HepG2 (cell line): ENCODE results near the gene NT5C3B. TPM values are rescaled to one million over a fixed set of nuclear protein-coding genes. Genes with fewer than 3 reads are reported as not detected.

Experiments used
- ATAC-seq: fragments of 200-7000 bp; cut with Tn5 transposase; 3 replicates; pipeline ENCODE4 v1.9.1; 2020; ENCODE audit warnings: mild to moderate bottlenecking, moderate library complexity
- BruUV-seq: library from RNA; stranded (reverse); fragments of 400-500 nt; replicated peaks from 2 replicates; lab custom pipeline; 2021; lab: Mats Ljungman, UMichigan
- CTCF ChIA-PET: fragments of 300-600 bp; formaldehyde crosslinking; extraction: SDS; loops from one replicate; lab custom pipeline; 2021; ENCODE audit warnings: low total read pairs, inconsistent platforms, low intra/inter-chr PET ratio; lab: Yijun Ruan, JAX
- POLR2A ChIA-PET: fragments of 350-600 bp; sonication (Branson Sonifier 250); formaldehyde crosslinking; loops from one replicate; lab custom pipeline; 2020; ENCODE audit warnings: antibody characterized with exemption, inconsistent platforms; lab: Yijun Ruan, JAX
- DNase-seq: peaks from one replicate; pipeline ENCODE4 v3.0.0-alpha.2; 2015; ENCODE audit warnings: low spot score
- FAIRE-seq: peaks from 3 replicates; lab custom pipeline; 2011; peaks lifted over from hg19 to GRCh38; lab: Jason Lieb, UNC
- H2AFZ ChIP-seq: one replicate; pipeline ENCODE4 v1.6.1; 2011; ENCODE audit warnings: low read length, inconsistent platforms
- H3K27ac ChIP-seq: fragments of 300-600 bp; 3 replicates; pipeline ENCODE4 v1.8.0; 2011; ENCODE audit warnings: mixed run types, mild to moderate bottlenecking, mixed read lengths, low read length, inconsistent platforms; ENCODE audit not compliant: insufficient read depth; ENCODE audit errors: extremely low read length
- H3K27me3 ChIP-seq, 2 experiments: fragments of 200-600 bp in 1 of 2; 2 replicates in 1 of 2; 3 replicates in 1 of 2; pipeline versions ENCODE4 v1.6.0 to v1.8.0; 2011; ENCODE audit warnings: low read length in 2 of 2, mild to moderate bottlenecking in 2 of 2, moderate library complexity in 2 of 2, inconsistent platforms in 1 of 2; ENCODE audit not compliant: insufficient read depth in 2 of 2, control insufficient read depth in 1 of 2
- H3K36me3 ChIP-seq, 2 experiments: fragments of 200-600 bp in 1 of 2; replicated peaks in 1 of 2; 2 replicates in 1 of 2; 3 replicates in 1 of 2; pipeline versions ENCODE4 v1.5.1 to v1.8.0; 2011; ENCODE audit warnings: low read length in 2 of 2, inconsistent platforms in 1 of 2; ENCODE audit not compliant: insufficient read depth in 2 of 2, control insufficient read depth in 1 of 2
- H3K4me1 ChIP-seq: 2 replicates; pipeline ENCODE4 v1.5.1; 2012; ENCODE audit warnings: low read length, inconsistent platforms; ENCODE audit not compliant: insufficient read depth
- H3K4me2 ChIP-seq: 2 replicates; pipeline ENCODE4 v1.6.0; 2011; ENCODE audit warnings: low read depth, low read length, inconsistent platforms
- H3K4me3 ChIP-seq, 3 experiments: fragments of 200-600 bp in 1 of 3; sonication (generic), shearing (Covaris generic) in 1 of 3; replicated peaks in 1 of 3; 2 replicates each; pipeline ENCODE4 v1.5.1; 2011 to 2016; ENCODE audit warnings: low read length in 3 of 3, inconsistent platforms in 2 of 3, low read depth in 2 of 3, mild to moderate bottlenecking in 2 of 3, control low read depth in 1 of 3, mixed read lengths in 1 of 3; ENCODE audit not compliant: insufficient read depth in 1 of 3
- H3K79me2 ChIP-seq: one replicate; pipeline ENCODE4 v1.6.1; 2011; ENCODE audit warnings: low read length, inconsistent platforms; ENCODE audit not compliant: insufficient read depth
- H3K9ac ChIP-seq: 2 replicates; pipeline ENCODE4 v1.6.0; 2011; ENCODE audit warnings: mild to moderate bottlenecking, low read depth, low read length, inconsistent platforms; ENCODE audit not compliant: insufficient read depth
- H3K9me3 ChIP-seq: 2 replicates; pipeline ENCODE4 v1.5.1; 2012; ENCODE audit warnings: mild to moderate bottlenecking, low read length
- H4K20me1 ChIP-seq: 2 replicates; pipeline ENCODE4 v1.6.0; 2011; ENCODE audit warnings: inconsistent platforms, mild to moderate bottlenecking, low read length, moderate library complexity; ENCODE audit not compliant: insufficient read depth
- DNMT3B ChIP-seq: conservative IDR thresholded peaks from 2 replicates; pipeline ENCODE4 v1.6.1; 2016; ENCODE audit warnings: missing biosample characterization, control low read depth
- EP300 ChIP-seq, 3 experiments: sonication (generic) in 1 of 3; formaldehyde crosslinking in 1 of 3; IDR thresholded peaks; 2 replicates each; pipeline versions ENCODE4 v1.5.1 to v1.6.1; 2011 to 2020; ENCODE audit warnings: low read depth in 2 of 3, low read length in 2 of 3, borderline replicate concordance in 1 of 3, improper control_type of control experiment in 1 of 3, mild to moderate bottlenecking in 1 of 3, missing genetic modification reagents in 1 of 3, moderate library complexity in 1 of 3
- ISL2 ChIP-seq: sonication (generic); formaldehyde crosslinking; IDR thresholded peaks from 2 replicates; pipeline ENCODE4 v1.5.0; 2020; ENCODE audit warnings: missing genetic modification reagents
- SMAD3 ChIP-seq: sonication (generic); formaldehyde crosslinking; IDR thresholded peaks from 2 replicates; pipeline ENCODE4 v1.4.0; 2020; ENCODE audit warnings: missing genetic modification reagents
- SP4 ChIP-seq: sonication (generic); formaldehyde crosslinking; IDR thresholded peaks from 2 replicates; pipeline ENCODE4 v1.8.1; 2023; ENCODE audit warnings: mild to moderate bottlenecking, missing genetic modification reagents
- XBP1 ChIP-seq: sonication (generic); formaldehyde crosslinking; IDR thresholded peaks from 2 replicates; pipeline ENCODE4 v1.5.0; 2020; ENCODE audit warnings: missing genetic modification reagents
- ZFP82 ChIP-seq: sonication (generic); formaldehyde crosslinking; IDR thresholded peaks from 2 replicates; pipeline ENCODE4 v1.5.1; 2020; ENCODE audit warnings: mild to moderate bottlenecking, missing genetic modification reagents, borderline replicate concordance
- ZNF264 ChIP-seq: sonication (generic); formaldehyde crosslinking; IDR thresholded peaks from 2 replicates; pipeline ENCODE4 v1.4.0; 2020; ENCODE audit warnings: missing genetic modification reagents
- ZNF34 ChIP-seq: sonication (generic); formaldehyde crosslinking; IDR thresholded peaks from 2 replicates; pipeline ENCODE4 v1.4.0; 2020; ENCODE audit warnings: mild to moderate bottlenecking, missing genetic modification reagents, borderline replicate concordance
- ZNF503 ChIP-seq: sonication (generic); formaldehyde crosslinking; IDR thresholded peaks from 2 replicates; pipeline ENCODE4 v1.4.0; 2020; ENCODE audit warnings: missing genetic modification reagents
- ZNF619 ChIP-seq: sonication (generic); formaldehyde crosslinking; IDR thresholded peaks from 2 replicates; pipeline ENCODE4 v1.4.0; 2020; ENCODE audit warnings: mild to moderate bottlenecking, missing genetic modification reagents
- ZNF773 ChIP-seq: sonication (generic); formaldehyde crosslinking; IDR thresholded peaks from 2 replicates; pipeline ENCODE4 v1.4.0; 2020; ENCODE audit warnings: missing genetic modification reagents, borderline replicate concordance
- WGBS: methylation state at CpG from one replicate; pipeline ENCODE4 v1.1.6; 2017; ENCODE audit warnings: low lambda C conversion rate; 5-methylcytosine and 5-hydroxymethylcytosine counted together
- in situ Hi-C: cut with HindIII; loops from 2 replicates; pipeline ENCODE4 v1.10.0; 2017; ENCODE audit warnings: low pct_unique_long_range_greater_than_20kb; ENCODE audit not compliant: extremely low pct_ligation_motif_present
- intact Hi-C: fragments of 100-400 bp; cut with micrococcal nuclease; formaldehyde crosslinking; loops from one replicate; pipeline ENCODE4 v1.10.0; 2022; ENCODE audit not compliant: unreplicated experiment
- polyA plus RNA-seq, 8 experiments: library from polyadenylated mRNA; depleted of rRNA in 3 of 8; stranded (reverse) in 7 of 8; unstranded in 1 of 8; fragments of >200 nt; fragmentation: Illumina TruSeq in 4 of 8; extraction: Trizol in 4 of 8; gene quantifications; 2 replicates each; pipeline versions ENCODE4 v1.2.1 to v1.2.3, GENCODE V29; 2011 to 2016; ENCODE audit warnings: low read depth in 4 of 8, missing spikeins in 1 of 8, mixed read lengths in 1 of 8; ENCODE audit not compliant: insufficient read depth in 1 of 8
- total RNA-seq, 5 experiments: library from RNA; depleted of rRNA; stranded (reverse); fragments of >200 nt; fragmentation: Illumina TruSeq; extraction: Trizol; gene quantifications; 2 replicates each; pipeline ENCODE4 v1.2.3, GENCODE V29; 2016; ENCODE audit warnings: low read depth in 1 of 5

The NT5C3B gene
- total and polyA plus RNA-seq, 2 of the 13 experiments (the other 11 are each of a cell fraction or from before 2014, with no cell fraction given) = 104 to 126 TPM

GRCh38 chr17:41848788-41849187 is 12.8 kb upstream of the NT5C3B start:
- TF ChIP-seq SP4 (CRISPR knock-in tag) (no peak), DNMT3B (CRISPR knock-in tag) (no peak), ZFP82 (CRISPR knock-in tag) (no peak), XBP1 (no peak), SMAD3 (CRISPR knock-in tag) (no peak), ZNF773 (CRISPR knock-in tag) (no peak), ZNF264 (CRISPR knock-in tag) (no peak), ZNF619 (no peak), ZNF34 (CRISPR knock-in tag) (no peak), EP300 (IDR thresholded peaks at IDR 0.05; ENCODE audit: low read depth in 2 of 2, low read length in 2 of 2) (no peak), EP300 (CRISPR knock-in tag; IDR thresholded peaks at IDR 0.05; ENCODE audit: borderline replicate concordance) (no peak), ISL2 (CRISPR knock-in tag) (no peak), ZNF503 (no peak)
- Histone ChIP-seq H4K20me1 (no peaks in the 10 kb centered on the region), H3K27ac (no peak overlapping the region), H3K36me3 (peaks cover 11 to 31% of the 10 kb centered on the region in 2 experiments), H3K4me1 (no peaks in the 10 kb centered on the region), H3K9me3 (no peaks in the 10 kb centered on the region), H3K9ac (no peak overlapping the region), H3K4me3 (no peak overlapping the region), H3K27me3 (no peaks in the 10 kb centered on the region), H2AFZ (no peak overlapping the region), H3K4me2 (no peak overlapping the region), H3K79me2 (peaks cover 33% of the 10 kb centered on the region)
- CTCF ChIA-PET = no interaction called here
- in situ Hi-C loops = no loop called here
- no TSS peak for BruUV-seq
- WGBS = 98% methylated on average over 4 of the region's 4 CpGs
- intact Hi-C loops = no loop called here
- POLR2A ChIA-PET = no interaction called here
- DNase-seq (no peak), ATAC-seq (no peak), FAIRE-seq (no peak)
